GM18907 (cell line): ENCODE results near the gene CYB5A.

Experiments
- ATAC-seq: cut with Tn5 transposase; IDR thresholded peaks from one replicate; pipeline ENCODE4 v1.9.1; 2021; ENCODE audit warnings: mild to moderate bottlenecking, moderate library complexity; ENCODE audit not compliant: unreplicated experiment

Gene CYB5A

GRCh38 chr18:74219056-74219455 is 72.7 kb downstream of the CYB5A start:
- ATAC-seq, result no peak

DNA sequence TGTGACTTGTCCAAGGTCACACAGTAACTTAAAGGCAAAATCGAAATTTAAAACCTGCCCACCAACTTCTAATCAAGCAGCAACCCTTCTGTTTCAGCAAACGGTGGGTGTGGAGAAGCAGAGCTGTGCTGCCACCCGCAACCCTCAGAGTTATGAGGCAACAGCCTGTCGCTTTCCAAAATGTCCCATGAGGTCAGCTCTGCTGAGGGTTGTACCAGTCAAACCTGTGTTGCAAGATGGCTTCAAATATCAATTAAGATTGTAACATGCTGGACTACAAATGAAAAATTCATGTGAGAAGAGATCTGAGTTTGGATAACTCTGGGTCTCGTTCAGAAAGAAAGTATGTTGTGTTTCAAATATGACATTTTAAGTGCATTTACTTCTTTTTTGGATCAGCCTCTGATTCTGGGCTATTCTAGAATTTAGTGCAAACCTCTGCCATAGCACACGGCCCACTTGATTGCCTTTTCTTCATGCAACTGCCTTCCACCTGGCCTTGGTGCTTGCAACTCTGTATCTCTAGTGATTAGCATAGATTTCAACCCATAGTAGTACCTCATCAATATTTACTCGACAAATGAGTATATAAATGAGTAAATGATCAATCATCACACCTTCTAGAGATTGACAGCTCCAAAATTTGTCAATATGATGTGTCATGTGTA is 74.2 kb downstream of the CYB5A start:
- no peak for ATAC-seq

DNA sequence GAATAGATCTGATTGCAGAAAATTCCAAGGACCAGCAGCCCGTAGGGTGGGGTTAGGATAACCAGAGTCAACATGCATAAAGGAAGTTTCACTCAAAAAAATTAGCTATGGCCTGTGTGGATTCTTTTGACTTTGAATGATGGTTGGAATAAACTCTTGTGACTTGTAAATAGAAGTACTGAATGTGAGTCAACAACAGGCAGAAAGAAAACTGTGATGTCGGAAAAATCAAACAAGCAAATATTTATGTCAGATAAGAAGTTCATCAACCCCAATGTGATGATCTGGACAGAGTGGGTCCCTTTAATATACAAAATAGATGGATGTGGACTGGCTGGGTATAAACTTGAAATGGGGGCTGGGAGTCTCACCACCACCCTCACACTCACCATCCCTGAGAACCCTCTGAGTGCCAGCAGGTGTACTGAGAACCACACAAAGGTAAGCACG is 75.1 kb downstream of the CYB5A start:
- no peak for ATAC-seq

- no peak for ATAC-seq
Observed at GRCh38 chr18:74215863-74216262, 75.9 kb downstream of the CYB5A start.

DNA sequence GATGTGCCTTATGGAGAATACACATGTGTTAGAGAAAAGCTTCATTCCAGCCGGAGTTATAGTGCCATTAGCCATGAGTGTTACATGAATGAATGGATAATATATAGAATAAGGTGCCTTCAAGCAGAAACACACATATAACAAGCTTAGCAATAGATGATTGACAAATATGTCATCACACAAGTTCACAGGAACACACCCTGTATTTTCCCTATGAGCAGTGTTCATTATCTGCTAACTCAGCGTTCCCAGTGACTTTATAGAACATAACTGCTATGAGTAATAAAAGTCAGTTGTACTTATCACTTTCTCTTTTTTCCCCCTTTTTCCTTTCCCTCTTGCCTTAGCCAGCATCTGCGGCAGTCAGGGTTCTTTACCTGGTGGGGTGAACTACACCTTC is 78.3 kb downstream of the CYB5A start:
- no peak for ATAC-seq

DNA sequence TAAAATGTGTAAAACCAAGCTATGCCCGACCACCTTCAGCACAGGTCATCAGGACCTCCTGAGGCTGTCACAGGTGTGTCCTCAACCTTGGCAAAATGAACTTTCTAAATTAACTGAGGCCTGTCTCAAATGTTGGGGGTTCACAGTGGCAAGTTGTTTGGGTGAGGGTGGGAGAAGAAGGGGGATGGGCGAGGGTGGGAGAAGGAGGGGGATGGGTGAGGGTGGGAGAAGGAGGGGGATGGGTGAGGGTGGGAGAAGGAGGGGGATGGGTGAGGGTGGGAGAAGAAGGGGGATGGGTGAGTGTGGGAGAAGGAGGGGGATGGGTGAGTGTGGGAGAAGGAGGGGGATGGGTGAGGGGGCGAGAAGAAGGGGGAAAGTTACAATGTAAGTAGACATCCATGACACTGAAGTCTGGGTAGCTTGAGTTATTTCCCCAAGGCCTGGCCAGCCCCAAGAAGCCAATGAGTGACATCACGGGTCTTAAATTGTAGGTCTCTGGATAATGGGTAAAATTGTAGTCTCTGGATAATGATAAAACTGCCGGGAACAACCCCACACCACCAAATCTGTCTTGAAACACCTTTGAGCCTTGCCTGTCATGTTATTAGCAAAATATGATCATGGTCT is 87.1 kb downstream of the CYB5A start:
- ATAC-seq, result no peak

DNA sequence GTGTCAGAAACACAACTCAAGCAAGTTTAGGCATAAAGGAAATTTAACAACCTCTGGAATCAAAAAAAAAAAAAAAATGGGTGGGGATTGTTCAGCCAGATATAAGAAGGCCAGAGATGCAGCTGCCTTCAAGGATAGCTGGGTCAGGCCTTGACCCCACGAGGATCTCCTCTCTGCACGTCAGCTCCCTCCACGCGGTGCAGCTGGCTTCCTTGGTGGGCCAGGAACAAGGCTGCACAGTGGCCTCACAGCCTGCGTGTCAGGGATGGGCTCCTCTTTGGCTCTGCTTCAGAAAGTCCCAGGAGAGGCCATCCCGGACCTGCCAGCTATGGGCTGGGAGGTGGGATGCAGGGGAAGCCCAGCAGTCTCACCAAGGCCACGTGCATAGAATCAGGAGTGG is 88.0 kb downstream of the CYB5A start:
- no peak for ATAC-seq
